ENCODE data around the gene DOC2A. TPM values are rescaled to one million over a fixed set of nuclear protein-coding genes. Genes with fewer than 3 reads are reported as not detected.

The DOC2A gene
- total and polyA plus RNA-seq, 2 experiments from 2014 or later, result 9.8 to 10.0 TPM

GRCh38 chr16:29996766-29997250 lies 14.0 kb downstream of the DOC2A start:
- H3K27me3 Mint-ChIP-seq (ENCODE audit: insufficient read depth, low read depth, poor library complexity), result peaks cover 13% of the 10 kb centered on the region
- Histone ChIP-seq H2AFZ (peak overlapping the region; percentile 96), H3K27ac (ENCODE audit: low read depth) (peak overlapping the region; percentile 45; the same call in 1 of the 2 replicates), H3F3A (replicated peaks; ENCODE audit: low read depth) (peaks cover 20% of the 10 kb centered on the region), H3K27me3 (ENCODE audit: insufficient read depth) (no peaks in the 10 kb centered on the region), H4K20me1 (replicated peaks; ENCODE audit: insufficient read depth) (peaks cover 10% of the 10 kb centered on the region; the same call in 1 of the 2 replicates), H3K9me2 (ENCODE audit: insufficient read depth) (no peaks in the 10 kb centered on the region), H3K79me2 (replicated peaks; ENCODE audit: insufficient read depth) (peaks cover 7% of the 10 kb centered on the region; the same call in 1 of the 2 replicates), H3K4me3 (peak overlapping the region; percentile 94), H3K4me2 (peak overlapping the region; percentile 94), H3K4me1 (ENCODE audit: insufficient read depth) (peaks cover 28% of the 10 kb centered on the region), H3K36me3 (ENCODE audit: insufficient read depth) (peaks cover 5% of the 10 kb centered on the region; the same call in 1 of the 2 replicates)
- H3K9me3 Mint-ChIP-seq, result peaks cover 2% of the 10 kb centered on the region; the same call in 2 of the 3 replicates
- H3K27ac Mint-ChIP-seq, result peak overlapping the region; percentile 98; the same call in 1 of the 2 replicates
- H3K4me3 Mint-ChIP-seq, result peak overlapping the region; percentile 98
- H3K36me3 Mint-ChIP-seq (ENCODE audit: low read depth), result peaks cover 36% of the 10 kb centered on the region
- DNase-seq (ENCODE audit: low spot score) (no peak), ATAC-seq (no peak)
- TF ChIP-seq EZH2 (IDR thresholded peaks at IDR 0.05; ENCODE audit: low read depth, unreplicated experiment) (no peak), EZH2phosphoT487 (IDR thresholded peaks at IDR 0.05; ENCODE audit: unreplicated experiment) (no peak), ETS1 (IDR thresholded peaks at IDR 0.05) (no peak), STAT1 (IDR thresholded peaks at IDR 0.05; ENCODE audit: unreplicated experiment) (no peak), REST (IDR thresholded peaks at IDR 0.05; ENCODE audit: unreplicated experiment) (no peak), CREB1 (CRISPR knock-in tag; IDR thresholded peaks at IDR 0.05; ENCODE audit: low read depth) (no peak), NANOG (IDR thresholded peaks at IDR 0.05; ENCODE audit: borderline replicate concordance) (no peak), POLR2AphosphoS5 (IDR thresholded peaks at IDR 0.05; ENCODE audit: low read depth) (no peak), JUNB (IDR thresholded peaks at IDR 0.05; ENCODE audit: unreplicated experiment) (no peak), ZNF462 (CRISPR knock-in tag; IDR thresholded peaks at IDR 0.05) (no peak), ZNF114 (CRISPR knock-in tag; IDR thresholded peaks at IDR 0.05) (no peak), CTCF (conservative IDR thresholded peaks at IDR 0.05; ENCODE audit: low read depth in 2 of 2) (no peak), ZNF331 (CRISPR knock-in tag; IDR thresholded peaks at IDR 0.05; ENCODE audit: low read depth) (no peak)
- H3K4me1 Mint-ChIP-seq, result peaks cover 33% of the 10 kb centered on the region

Measured in GM23338 (cell line).